Body of pancreas (tissue), 4 donors: ENCODE measurements around the gene TTC16. TPM values are rescaled to one million over a fixed set of nuclear protein-coding genes. Genes with fewer than 3 reads are reported as not detected.

Experiments used
- ATAC-seq: fragments of 150-250 bp; one replicate; pipeline ENCODE4 v1.9.1; 2016
- DNase-seq, 4 donors: peaks; one replicate each; pipeline ENCODE4 v3.0.0-alpha.2; 2019
- H3K27ac ChIP-seq, 4 donors: fragments of 200-600 bp; sonication (generic); 1 replicate in 3 of 4; 2 replicates in 1 of 4; pipeline versions ENCODE4 v1.5.1 to v1.6.1; 2016 to 2019; ENCODE audit warnings: mild to moderate bottlenecking in 1 of 4, mixed read lengths in 1 of 4, moderate library complexity in 1 of 4
- H3K27me3 ChIP-seq, 2 donors: fragments of 200-600 bp; sonication (generic); one replicate each; pipeline ENCODE4 v1.6.0; 2016; ENCODE audit warnings: mild to moderate bottlenecking in 1 of 2
- H3K36me3 ChIP-seq, 2 donors: fragments of 200-600 bp; sonication (generic); replicated peaks in 1 of 2; 2 replicates each; pipeline ENCODE4 v1.5.1; 2016; ENCODE audit warnings: low read depth in 2 of 2; ENCODE audit not compliant: insufficient read depth in 1 of 2
- H3K4me1 ChIP-seq: fragments of 200-600 bp; sonication (generic); one replicate; pipeline ENCODE4 v1.6.0; 2016
- H3K4me3 ChIP-seq, 2 donors: fragments of 200-600 bp; sonication (generic); 1 replicate in 1 of 2; 2 replicates in 1 of 2; pipeline ENCODE4 v1.5.1; 2016 to 2019
- H3K9me3 ChIP-seq, 3 donors: fragments of 200-600 bp; sonication (generic); 1 replicate in 2 of 3; 2 replicates in 1 of 3; pipeline ENCODE4 v1.5.1; 2016
- CTCF ChIP-seq, 7 experiments: fragments of 450-650 bp in 4 of 7; fragments of 200-600 bp in 3 of 7; sonication (generic) in 3 of 7; IDR thresholded peaks; one replicate each; pipeline ENCODE4 v1.5.1; 2016 to 2019; ENCODE audit warnings: antibody characterized with exemption in 7 of 7
- POLR2A ChIP-seq, 3 donors: fragments of 450-650 bp; IDR thresholded peaks; one replicate each; pipeline ENCODE4 v1.6.1; 2016; ENCODE audit warnings: antibody characterized with exemption in 3 of 3, mild to moderate bottlenecking in 2 of 3
- WGBS, 2 donors: methylation state at CpG; one replicate each; pipeline ENCODE4 v1.1.5; 2017; 5-methylcytosine and 5-hydroxymethylcytosine counted together
- intact Hi-C: fragments of 100-400 bp; cut with DNase I; formaldehyde crosslinking; loops from one replicate; pipeline ENCODE4 v1.15.1; 2023
- total RNA-seq, 2 donors: library from RNA; depleted of rRNA; stranded (reverse); fragments of >200 nt; gene quantifications; one replicate each; pipeline ENCODE4 v1.1.0, GENCODE V29; 2016

The TTC16 gene
- total RNA-seq, 2 donors from 2014 or later = under 0.01 to 0.52 TPM

GRCh38 chr9:127767410-127767809 is 51.5 kb downstream of the TTC16 start:
- Histone ChIP-seq H3K4me1 (peaks cover 15% of the 10 kb centered on the region), H3K36me3 (no peaks in the 10 kb centered on the region), H3K9me3 (no peaks in the 10 kb centered on the region), H3K4me3 (no peak overlapping the region), H3K27ac (peak overlapping the region in 2 of 4 donors; percentile 12 to 15), H3K27me3 (no peaks in the 10 kb centered on the region)
- 60 to 63% methylated on average over 3 of the region's 3 CpGs for WGBS, 2 donors
- ATAC-seq = no peak
- TF ChIP-seq POLR2A (IDR thresholded peaks at IDR 0.05) = no peak
- TF ChIP-seq CTCF (IDR thresholded peaks at IDR 0.05) = no peak
- no peak for DNase-seq
- intact Hi-C loops = no loop called here

- WGBS, 2 donors = 40 to 52% methylated on average over 13 of the region's 13 CpGs
- TF ChIP-seq POLR2A (IDR thresholded peaks at IDR 0.05) (no peak), CTCF (IDR thresholded peaks at IDR 0.05) (no peak)
- intact Hi-C loops = no loop called here
- DNase-seq (no peak), ATAC-seq (no peak)
- Histone ChIP-seq H3K4me1 (peaks cover 15% of the 10 kb centered on the region), H3K36me3 (no peaks in the 10 kb centered on the region), H3K27me3 (no peaks in the 10 kb centered on the region), H3K4me3 (no peak overlapping the region), H3K27ac (peak overlapping the region in 3 of 4 donors; percentile 9 to 15 (median 12)), H3K9me3 (no peaks in the 10 kb centered on the region)
These were observed 52.0 kb downstream of the TTC16 start for GRCh38 chr9:127767909-127768331.

- 77 to 84% methylated on average over 8 of the region's 8 CpGs for WGBS, 2 donors
- ATAC-seq = no peak
- TF ChIP-seq POLR2A (IDR thresholded peaks at IDR 0.05) (no peak), CTCF (IDR thresholded peaks at IDR 0.05) (no peak)
These were observed 52.8 kb downstream of the TTC16 start for GRCh38 chr9:127768698-127769097.

GRCh38 chr9:127769101-127769500 is 53.2 kb downstream of the TTC16 start:
- Histone ChIP-seq H3K4me3 (no peak overlapping the region), H3K27ac (peak overlapping the region in 1 of 4 donors; percentile 2), H3K36me3 (no peaks in the 10 kb centered on the region), H3K4me1 (peaks cover 15% of the 10 kb centered on the region), H3K9me3 (no peaks in the 10 kb centered on the region), H3K27me3 (no peaks in the 10 kb centered on the region)
- whole genome bisulfite sequencing, 2 donors = 75 to 90% methylated on average over 5 of the region's 5 CpGs
- DNase-seq = no peak
- no peak for ATAC-seq
- intact Hi-C loops = no loop called here
- no peak for TF ChIP-seq POLR2A (IDR thresholded peaks at IDR 0.05)

More at GRCh38 chr9:127768698-127769097, 52.8 kb downstream of the TTC16 start:
- H3K4me3 ChIP-seq = no peak overlapping the region
- DNase-seq = no peak
- H3K27me3 ChIP-seq = no peaks in the 10 kb centered on the region
- H3K9me3 ChIP-seq = no peaks in the 10 kb centered on the region
- peaks cover 15% of the 10 kb centered on the region for H3K4me1 ChIP-seq
- H3K27ac ChIP-seq = peak overlapping the region in 1 of 4 donors; percentile 2
- no peaks in the 10 kb centered on the region for H3K36me3 ChIP-seq
- intact Hi-C loops = no loop called here

GRCh38 chr9:127769929-127770582 is 54.2 kb downstream of the TTC16 start:
- Histone ChIP-seq H3K4me3 (no peak overlapping the region), H3K4me1 (peaks cover 15% of the 10 kb centered on the region)

More at GRCh38 chr9:127769929-127770582, 54.2 kb downstream of the TTC16 start:
- peak overlapping the region in 2 of 4 donors; percentile 67 to 75 for H3K27ac ChIP-seq
- H3K9me3 ChIP-seq = no peaks in the 10 kb centered on the region
- H3K36me3 ChIP-seq = no peaks in the 10 kb centered on the region
- intact Hi-C loops = no loop called here
- TF ChIP-seq CTCF (IDR thresholded peaks at IDR 0.05) (no peak), POLR2A (IDR thresholded peaks at IDR 0.05) (no peak)
- DNase-seq = no peak
- no peak for ATAC-seq
- H3K27me3 ChIP-seq = no peaks in the 10 kb centered on the region
- 70 to 71% methylated on average over 4 of the region's 4 CpGs for WGBS, 2 donors
